ENCODE data around the gene GGTLC2. TPM values are rescaled to one million over a fixed set of nuclear protein-coding genes. Genes with fewer than 3 reads are reported as not detected.
"Not testable (repeated sequence)": the region's sequence is repeated elsewhere in the genome, so short reads cannot be mapped to it uniquely, and the experiment has no call there.

Gene GGTLC2
- total RNA-seq, 1 experiment from 2014 or later: not detected

- ATAC-seq (no peak), DNase-seq (no peak)
- Histone ChIP-seq H3K4me1 (ENCODE audit: insufficient read depth, low read length) (no peaks in the 10 kb centered on the region), H3F3A (ENCODE audit: low read length, unreplicated experiment) (no peaks in the 10 kb centered on the region), H3K79me2 (ENCODE audit: low read length) (no peaks in the 10 kb centered on the region), H3K4me2 (ENCODE audit: low read length) (no peak overlapping the region), H3K9me3 (ENCODE audit: low read length) (no peaks in the 10 kb centered on the region), H3K9ac (ENCODE audit: low read length) (no peak overlapping the region), H3K4me3 (ENCODE audit: low read length) (no peak overlapping the region), H3K27me3 (ENCODE audit: low read length) (peaks cover 26% of the 10 kb centered on the region), H3K9me2 (replicated peaks; ENCODE audit: low read length) (no peaks in the 10 kb centered on the region), H3K36me3 (ENCODE audit: low read depth, low read length) (no peaks in the 10 kb centered on the region), H2AFZ (ENCODE audit: low read length) (no peak overlapping the region), H4K20me1 (ENCODE audit: low read length) (no peaks in the 10 kb centered on the region), H3K27ac (ENCODE audit: low read length) (no peak overlapping the region)
- no peak for TF ChIP-seq EZH2 (IDR thresholded peaks at IDR 0.05; ENCODE audit: low read length, unreplicated experiment)
- TF ChIP-seq CTCF (conservative IDR thresholded peaks at IDR 0.05; ENCODE audit: low read depth, low read length): no peak
- TF ChIP-seq EZH2phosphoT487 (IDR thresholded peaks at IDR 0.05; ENCODE audit: borderline replicate concordance, low read length): no peak
- intact Hi-C loops (cut with micrococcal nuclease): no loop called here
- POLR2A ChIA-PET (ENCODE audit: unreplicated experiment): no interaction called here
- BruUV-seq (replicated peaks): no TSS peak
- CTCF ChIA-PET: no interaction called here
Measured at GRCh38 chr22:22619765-22620414, 24.5 kb upstream of the GGTLC2 start.

GRCh38 chr22:22628546-22629495 lies 15.6 kb upstream of the GGTLC2 start:
- POLR2A ChIA-PET (ENCODE audit: unreplicated experiment); BruUV-seq (replicated peaks); H3K9ac ChIP-seq (ENCODE audit: low read length); ATAC-seq; H3K4me2 ChIP-seq (ENCODE audit: low read length); H3K9me3 ChIP-seq (ENCODE audit: low read length); H4K20me1 ChIP-seq (ENCODE audit: low read length); H3K9me2 ChIP-seq (replicated peaks; ENCODE audit: low read length); H3K36me3 ChIP-seq (ENCODE audit: low read depth, low read length); H3K27ac ChIP-seq (ENCODE audit: low read length); intact Hi-C loops (cut with micrococcal nuclease); H2AFZ ChIP-seq (ENCODE audit: low read length); H3F3A ChIP-seq (ENCODE audit: low read length, unreplicated experiment); H3K4me1 ChIP-seq (ENCODE audit: insufficient read depth, low read length); DNase-seq; H3K4me3 ChIP-seq (ENCODE audit: low read length); H3K79me2 ChIP-seq (ENCODE audit: low read length); H3K27me3 ChIP-seq (ENCODE audit: low read length); CTCF ChIA-PET: not testable (repeated sequence)

- H3K4me3 ChIP-seq (ENCODE audit: low read length); DNase-seq; CTCF ChIA-PET; H3K9me3 ChIP-seq (ENCODE audit: low read length); H3F3A ChIP-seq (ENCODE audit: low read length, unreplicated experiment); H3K79me2 ChIP-seq (ENCODE audit: low read length); H3K27me3 ChIP-seq (ENCODE audit: low read length); H4K20me1 ChIP-seq (ENCODE audit: low read length); H3K4me2 ChIP-seq (ENCODE audit: low read length); BruUV-seq (replicated peaks); H3K4me1 ChIP-seq (ENCODE audit: insufficient read depth, low read length); H2AFZ ChIP-seq (ENCODE audit: low read length); H3K9ac ChIP-seq (ENCODE audit: low read length); intact Hi-C loops (cut with micrococcal nuclease); H3K27ac ChIP-seq (ENCODE audit: low read length); H3K36me3 ChIP-seq (ENCODE audit: low read depth, low read length); ATAC-seq; POLR2A ChIA-PET (ENCODE audit: unreplicated experiment); H3K9me2 ChIP-seq (replicated peaks; ENCODE audit: low read length): not testable (repeated sequence)
Measured at GRCh38 chr22:22631223-22631652, 13.2 kb upstream of the GGTLC2 start.

- CTCF ChIA-PET; H3K4me3 ChIP-seq (ENCODE audit: low read length); DNase-seq; H3K4me1 ChIP-seq (ENCODE audit: insufficient read depth, low read length); ATAC-seq; POLR2A ChIA-PET (ENCODE audit: unreplicated experiment); H3K9me3 ChIP-seq (ENCODE audit: low read length); H3K9me2 ChIP-seq (replicated peaks; ENCODE audit: low read length); H3K79me2 ChIP-seq (ENCODE audit: low read length); H4K20me1 ChIP-seq (ENCODE audit: low read length); intact Hi-C loops (cut with micrococcal nuclease); BruUV-seq (replicated peaks); H3K27ac ChIP-seq (ENCODE audit: low read length); H3K4me2 ChIP-seq (ENCODE audit: low read length); H3K36me3 ChIP-seq (ENCODE audit: low read depth, low read length); H2AFZ ChIP-seq (ENCODE audit: low read length); H3K27me3 ChIP-seq (ENCODE audit: low read length); H3K9ac ChIP-seq (ENCODE audit: low read length); H3F3A ChIP-seq (ENCODE audit: low read length, unreplicated experiment): not testable (repeated sequence)
Measured at GRCh38 chr22:22632226-22632625, 12.2 kb upstream of the GGTLC2 start.

GRCh38 chr22:22633533-22633932 lies 10.9 kb upstream of the GGTLC2 start:
- BruUV-seq (replicated peaks); POLR2A ChIA-PET (ENCODE audit: unreplicated experiment); H2AFZ ChIP-seq (ENCODE audit: low read length): not testable (repeated sequence)

More at GRCh38 chr22:22633533-22633932, 10.9 kb upstream of the GGTLC2 start:
- DNase-seq; H4K20me1 ChIP-seq (ENCODE audit: low read length); H3F3A ChIP-seq (ENCODE audit: low read length, unreplicated experiment); ATAC-seq; H3K9ac ChIP-seq (ENCODE audit: low read length); H3K4me1 ChIP-seq (ENCODE audit: insufficient read depth, low read length); H3K4me2 ChIP-seq (ENCODE audit: low read length); CTCF ChIA-PET; H3K36me3 ChIP-seq (ENCODE audit: low read depth, low read length); intact Hi-C loops (cut with micrococcal nuclease); H3K79me2 ChIP-seq (ENCODE audit: low read length); H3K9me3 ChIP-seq (ENCODE audit: low read length); H3K4me3 ChIP-seq (ENCODE audit: low read length); H3K27ac ChIP-seq (ENCODE audit: low read length); H3K9me2 ChIP-seq (replicated peaks; ENCODE audit: low read length); H3K27me3 ChIP-seq (ENCODE audit: low read length): not testable (repeated sequence)
